ENCODE measurements around the gene UFM1.
"Not testable (repeated sequence)": the region's sequence is repeated elsewhere in the genome, so short reads cannot be mapped to it uniquely, and the experiment has no call there.

The UFM1 gene

DNA sequence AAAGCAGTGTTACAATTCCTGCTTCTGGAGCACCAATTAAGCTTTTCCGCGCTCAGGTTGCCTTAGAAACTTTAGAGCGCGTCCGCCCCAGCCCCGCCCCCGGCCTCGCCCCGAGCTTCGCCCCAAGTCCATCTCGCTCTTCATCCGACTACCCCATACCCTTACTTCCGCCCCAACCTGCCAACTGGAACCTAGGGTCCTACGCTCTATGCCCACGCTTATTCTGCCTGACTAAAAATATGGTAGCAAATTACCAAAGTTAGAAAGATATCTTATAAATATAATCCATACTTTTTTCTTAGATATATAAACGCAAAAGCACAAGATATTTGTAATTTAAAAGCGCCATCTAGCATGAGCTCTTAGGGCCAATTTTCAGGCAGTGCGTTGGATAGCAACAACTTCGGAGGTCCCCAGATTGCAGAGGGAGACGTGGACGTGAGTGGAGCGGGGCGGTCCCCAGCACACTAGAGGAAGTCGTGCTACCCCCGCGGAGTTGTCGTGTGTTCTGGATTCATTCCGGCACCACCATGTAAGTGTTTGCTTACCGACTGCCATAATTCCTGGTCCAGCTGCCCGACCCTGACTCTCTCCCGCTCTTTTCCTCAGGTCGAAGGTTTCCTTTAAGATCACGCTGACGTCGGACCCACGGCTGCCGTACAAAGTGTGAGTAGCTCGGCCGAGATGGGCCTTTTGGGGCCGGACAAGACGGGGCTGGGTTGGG lies at the start of gene UFM1:
Gene UFM1 (plus strand): TSS at position 462 of the 724 bp plus-strand sequence. CDS start 69 bp downstream, at position 531.
- in situ Hi-C loops (cut with MboI; ENCODE audit: low sequenced_read_pairs, unreplicated experiment) = no loop called here
- peak; percentile 86 for DNase-seq (ENCODE audit: low spot score)
- TF ChIP-seq, protein P1, sequence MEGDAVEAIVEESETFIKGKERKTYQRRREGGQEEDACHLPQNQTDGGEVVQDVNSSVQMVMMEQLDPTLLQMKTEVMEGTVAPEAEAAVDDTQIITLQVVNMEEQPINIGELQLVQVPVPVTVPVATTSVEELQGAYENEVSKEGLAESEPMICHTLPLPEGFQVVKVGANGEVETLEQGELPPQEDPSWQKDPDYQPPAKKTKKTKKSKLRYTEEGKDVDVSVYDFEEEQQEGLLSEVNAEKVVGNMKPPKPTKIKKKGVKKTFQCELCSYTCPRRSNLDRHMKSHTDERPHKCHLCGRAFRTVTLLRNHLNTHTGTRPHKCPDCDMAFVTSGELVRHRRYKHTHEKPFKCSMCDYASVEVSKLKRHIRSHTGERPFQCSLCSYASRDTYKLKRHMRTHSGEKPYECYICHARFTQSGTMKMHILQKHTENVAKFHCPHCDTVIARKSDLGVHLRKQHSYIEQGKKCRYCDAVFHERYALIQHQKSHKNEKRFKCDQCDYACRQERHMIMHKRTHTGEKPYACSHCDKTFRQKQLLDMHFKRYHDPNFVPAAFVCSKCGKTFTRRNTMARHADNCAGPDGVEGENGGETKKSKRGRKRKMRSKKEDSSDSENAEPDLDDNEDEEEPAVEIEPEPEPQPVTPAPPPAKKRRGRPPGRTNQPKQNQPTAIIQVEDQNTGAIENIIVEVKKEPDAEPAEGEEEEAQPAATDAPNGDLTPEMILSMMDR (IDR thresholded peaks at IDR 0.05; ENCODE audit: borderline replicate concordance, control extremely low read depth, extremely low read depth, insufficient read depth, missing control alignments) = no peak

DNA sequence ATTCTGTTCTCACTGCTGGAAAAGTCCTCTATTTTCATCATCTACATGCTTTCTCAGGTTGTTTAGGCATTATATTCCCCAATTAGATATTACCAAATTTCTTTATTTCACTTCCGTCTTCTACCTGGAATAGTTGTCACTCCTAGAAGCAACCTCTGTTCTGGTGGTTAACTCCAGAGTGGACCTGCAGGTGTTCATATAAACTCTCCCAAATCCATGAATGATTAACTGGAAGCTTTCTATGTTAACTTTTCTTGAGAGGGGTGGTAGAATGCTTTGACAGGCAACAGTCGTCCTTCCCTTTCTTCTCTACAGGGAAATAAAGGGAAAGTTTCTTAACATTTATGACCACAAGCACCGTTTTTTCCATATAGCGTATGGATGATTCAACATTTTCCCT lies 48.4 kb upstream of the UFM1 start:
- in situ Hi-C loops (cut with MboI; ENCODE audit: low sequenced_read_pairs, unreplicated experiment) = no loop called here
- no peak for DNase-seq (ENCODE audit: low spot score)

GRCh38 chr13:38303816-38304320 lies 45.8 kb upstream of the UFM1 start:
- TF ChIP-seq, protein P1 (IDR thresholded peaks at IDR 0.05; ENCODE audit: borderline replicate concordance, control extremely low read depth, extremely low read depth, insufficient read depth, missing control alignments) = no peak
- in situ Hi-C loops (cut with MboI; ENCODE audit: low sequenced_read_pairs, unreplicated experiment) = no loop called here
- DNase-seq (ENCODE audit: low spot score) = no peak

More for the DNA sequence above, 48.4 kb upstream of the UFM1 start:
- TF ChIP-seq, protein P1 (IDR thresholded peaks at IDR 0.05; ENCODE audit: borderline replicate concordance, control extremely low read depth, extremely low read depth, insufficient read depth, missing control alignments) = no peak

- TF ChIP-seq, protein P1 (IDR thresholded peaks at IDR 0.05; ENCODE audit: borderline replicate concordance, control extremely low read depth, extremely low read depth, insufficient read depth, missing control alignments) = no peak
- DNase-seq (ENCODE audit: low spot score) = no peak
These were observed 40.9 kb upstream of the UFM1 start for GRCh38 chr13:38308736-38309135.

GRCh38 chr13:38309397-38309796 lies 40.3 kb upstream of the UFM1 start:
- TF ChIP-seq, protein P1 (IDR thresholded peaks at IDR 0.05; ENCODE audit: borderline replicate concordance, control extremely low read depth, extremely low read depth, insufficient read depth, missing control alignments) = no peak
- in situ Hi-C loops (cut with MboI; ENCODE audit: low sequenced_read_pairs, unreplicated experiment) = no loop called here

More at GRCh38 chr13:38308736-38309135, 40.9 kb upstream of the UFM1 start:
- in situ Hi-C loops (cut with MboI; ENCODE audit: low sequenced_read_pairs, unreplicated experiment) = no loop called here

DNA sequence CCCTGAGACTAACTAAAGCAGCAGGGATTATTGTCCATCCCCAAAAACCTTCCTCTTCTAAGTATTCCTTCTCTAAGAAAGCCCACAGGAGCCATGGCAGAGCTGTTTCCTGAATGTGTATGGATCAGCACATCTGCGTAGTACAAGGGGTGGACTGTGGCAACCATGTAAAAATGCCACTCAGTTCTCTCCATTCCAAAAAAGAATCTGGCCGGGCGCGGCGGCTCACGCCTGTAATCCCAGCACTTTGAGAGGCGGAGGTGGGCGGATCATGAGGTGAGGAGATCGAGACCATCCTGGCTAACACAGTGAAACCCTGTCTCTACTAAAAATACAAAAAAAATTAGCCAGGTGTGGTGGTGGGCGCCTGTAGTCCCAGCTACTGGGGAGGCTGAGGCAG lies 38.5 kb upstream of the UFM1 start:
- in situ Hi-C loops (cut with MboI; ENCODE audit: low sequenced_read_pairs, unreplicated experiment); DNase-seq (ENCODE audit: low spot score): not testable (repeated sequence)

More at GRCh38 chr13:38309397-38309796, 40.3 kb upstream of the UFM1 start:
- DNase-seq (ENCODE audit: low spot score) = no peak

- DNase-seq (ENCODE audit: low spot score) = no peak
- in situ Hi-C loops (cut with MboI; ENCODE audit: low sequenced_read_pairs, unreplicated experiment) = no loop called here
- TF ChIP-seq, protein P1 (IDR thresholded peaks at IDR 0.05; ENCODE audit: borderline replicate concordance, control extremely low read depth, extremely low read depth, insufficient read depth, missing control alignments) = no peak
These were observed 33.5 kb upstream of the UFM1 start for GRCh38 chr13:38316129-38316528.
